PFSK-1 (cell line): ENCODE data around the gene SFMBT2.

ENCODE experiments used
- FOXP2 ChIP-seq: optimal IDR thresholded peaks from 2 replicates; pipeline ENCODE3; 2011; ENCODE audit warnings: borderline replicate concordance, control low read depth, inconsistent platforms; ENCODE audit not compliant: insufficient read depth; ENCODE audit errors: extremely low read length, extremely low read depth
- POLR2AphosphoS5 ChIP-seq: IDR thresholded peaks from 2 replicates; pipeline ENCODE4 v1.6.1; 2012; ENCODE audit warnings: low read depth, mild to moderate bottlenecking, control low read depth, low read length, moderate library complexity
- REST ChIP-seq, 2 experiments: IDR thresholded peaks; 2 replicates each; pipeline versions ENCODE4 v1.6.1 to v1.8.0; 2011 to 2012; ENCODE audit warnings: low read depth in 2 of 2, low read length in 2 of 2, control low read depth in 1 of 2, inconsistent platforms in 1 of 2, mild to moderate bottlenecking in 1 of 2, moderate library complexity in 1 of 2; ENCODE audit not compliant: insufficient read depth in 1 of 2
- SIN3A ChIP-seq: IDR thresholded peaks from 2 replicates; pipeline ENCODE4 v1.6.1; 2012; ENCODE audit warnings: mild to moderate bottlenecking, low read length, moderate library complexity, borderline replicate concordance; ENCODE audit not compliant: insufficient read depth
- TAF1 ChIP-seq: IDR thresholded peaks from 2 replicates; pipeline ENCODE4 v1.6.1; 2012; ENCODE audit warnings: low read length, control low read depth, borderline replicate concordance; ENCODE audit not compliant: insufficient read depth

Gene SFMBT2

GRCh38 chr10:7308826-7309225, 102.0 kb downstream of the SFMBT2 start:
- no peak for TF ChIP-seq REST (IDR thresholded peaks at IDR 0.05; ENCODE audit: insufficient read depth in 1 of 2, low read depth in 2 of 2, low read length in 2 of 2)
- no peak for TF ChIP-seq TAF1
- no peak for TF ChIP-seq SIN3A
- no peak for TF ChIP-seq POLR2AphosphoS5
- TF ChIP-seq FOXP2 = no peak

- TF ChIP-seq FOXP2 (no peak), TAF1 (no peak), SIN3A (no peak), POLR2AphosphoS5 (no peak), REST (IDR thresholded peaks at IDR 0.05; ENCODE audit: insufficient read depth in 1 of 2, low read depth in 2 of 2, low read length in 2 of 2) (no peak)
Observed at GRCh38 chr10:7306616-7307015, 104.2 kb downstream of the SFMBT2 start.

GRCh38 chr10:7306147-7306546, 104.7 kb downstream of the SFMBT2 start:
- TF ChIP-seq TAF1 = no peak
- TF ChIP-seq POLR2AphosphoS5 = no peak
- no peak for TF ChIP-seq SIN3A
- TF ChIP-seq FOXP2 = no peak
- TF ChIP-seq REST (IDR thresholded peaks at IDR 0.05; ENCODE audit: insufficient read depth in 1 of 2, low read depth in 2 of 2, low read length in 2 of 2) = no peak

GRCh38 chr10:7305053-7305452, 105.8 kb downstream of the SFMBT2 start:
- TF ChIP-seq POLR2AphosphoS5 (no peak), SIN3A (no peak), TAF1 (no peak), REST (IDR thresholded peaks at IDR 0.05; ENCODE audit: insufficient read depth in 1 of 2, low read depth in 2 of 2, low read length in 2 of 2) (no peak), FOXP2 (no peak)

- no peak for TF ChIP-seq SIN3A
- TF ChIP-seq FOXP2 = no peak
- TF ChIP-seq TAF1 = no peak
- TF ChIP-seq REST (IDR thresholded peaks at IDR 0.05; ENCODE audit: insufficient read depth in 1 of 2, low read depth in 2 of 2, low read length in 2 of 2) = no peak
Observed at GRCh38 chr10:7304110-7304509, 106.7 kb downstream of the SFMBT2 start.
